GM04504 (cell line): ENCODE measurements around the gene UPF2.
A peak's percentile ranks its signal among the peaks of the same experiment; 100 is the strongest.

ENCODE experiments used
- DNase-seq: peaks from one replicate; pipeline ENCODE4 v3.0.0-alpha.2; 2012; ENCODE audit warnings: low read depth

Gene UPF2

GRCh38 chr10:11962176-11962575 lies 80.4 kb downstream of the UPF2 start:
- no peak for DNase-seq

GRCh38 chr10:11961771-11962170 lies 80.8 kb downstream of the UPF2 start:
- no peak for DNase-seq

- no peak for DNase-seq
Observed at GRCh38 chr10:11959966-11960365, 82.6 kb downstream of the UPF2 start.

GRCh38 chr10:11958956-11959355 lies 83.7 kb downstream of the UPF2 start:
- DNase-seq, result no peak

GRCh38 chr10:11951695-11952094 lies 90.9 kb downstream of the UPF2 start:
- no peak for DNase-seq

- DNase-seq, result no peak
Observed at GRCh38 chr10:11950325-11951018, 92.1 kb downstream of the UPF2 start.

GRCh38 chr10:11949152-11949551 lies 93.5 kb downstream of the UPF2 start:
- no peak for DNase-seq

- no peak for DNase-seq
Observed at GRCh38 chr10:11946652-11947051, 96.0 kb downstream of the UPF2 start.

- no peak for DNase-seq
Observed at GRCh38 chr10:11936389-11937152, 106.0 kb downstream of the UPF2 start.

GRCh38 chr10:11934262-11934661 lies 108.3 kb downstream of the UPF2 start:
- DNase-seq, result peak; percentile 14

GRCh38 chr10:11933577-11934223 lies 108.9 kb downstream of the UPF2 start:
- no peak for DNase-seq

GRCh38 chr10:11931038-11931437 lies 111.6 kb downstream of the UPF2 start:
- DNase-seq, result no peak

- no peak for DNase-seq
Observed at GRCh38 chr10:11930312-11930978, 112.2 kb downstream of the UPF2 start.

GRCh38 chr10:11927746-11928145 lies 114.9 kb downstream of the UPF2 start:
- no peak for DNase-seq

- no peak for DNase-seq
Observed at GRCh38 chr10:11921800-11922392, 120.7 kb downstream of the UPF2 start.

GRCh38 chr10:11919271-11919670 lies 123.3 kb downstream of the UPF2 start:
- DNase-seq, result no peak

- no peak for DNase-seq
Observed at GRCh38 chr10:11918384-11918783, 124.2 kb downstream of the UPF2 start.

- DNase-seq, result no peak
Observed at GRCh38 chr10:11913079-11913641, 129.4 kb downstream of the UPF2 start.

GRCh38 chr10:11910102-11910501 lies 132.5 kb downstream of the UPF2 start:
- DNase-seq, result no peak

- no peak for DNase-seq
Observed at GRCh38 chr10:11909618-11910017, 133.0 kb downstream of the UPF2 start.

- no peak for DNase-seq
Observed at GRCh38 chr10:11908991-11909390, 133.6 kb downstream of the UPF2 start.

- DNase-seq, result no peak
Observed at GRCh38 chr10:11908536-11908935, 134.1 kb downstream of the UPF2 start.
